Panc1 (cell line): ENCODE measurements around the gene RGS12. TPM values are rescaled to one million over a fixed set of nuclear protein-coding genes. Genes with fewer than 3 reads are reported as not detected.

Experiments used
- ATAC-seq: fragments of 200-7000 bp; cut with Tn5 transposase; 2 replicates; pipeline ENCODE4 v1.9.1; 2020; ENCODE audit warnings: mild to moderate bottlenecking, moderate library complexity
- BruUV-seq: library from RNA; stranded (reverse); fragments of 400-500 nt; replicated peaks from 2 replicates; lab custom pipeline; 2021; lab: Mats Ljungman, UMichigan
- CTCF ChIA-PET: fragments of 300-600 bp; sonication (Branson Sonifier 250); formaldehyde crosslinking; loops from one replicate; lab custom pipeline; 2022; ENCODE audit warnings: antibody characterized with exemption; lab: Charles Lee
- POLR2A ChIA-PET: fragments of 300-600 bp; sonication (Branson Sonifier 250); formaldehyde crosslinking; loops from one replicate; lab custom pipeline; 2022; ENCODE audit warnings: antibody characterized with exemption; lab: Charles Lee
- DNase-seq: peaks from one replicate; pipeline ENCODE4 v3.0.0-alpha.2; 2010; ENCODE audit warnings: low read depth, low spot score
- H3K27ac ChIP-seq: 2 replicates; pipeline ENCODE4 v1.5.1; 2011; ENCODE audit warnings: mild to moderate bottlenecking, low read length, inconsistent platforms
- H3K27me3 ChIP-seq: fragments of 200-500 bp; sonication (Bioruptor generic); 2 replicates; pipeline ENCODE4 v1.6.0; 2014; ENCODE audit warnings: low read length, inconsistent platforms; ENCODE audit not compliant: control insufficient read depth, insufficient read depth
- H3K36me3 ChIP-seq: fragments of 200-500 bp; sonication (Bioruptor generic); 2 replicates; pipeline ENCODE4 v1.5.1; 2014; ENCODE audit warnings: inconsistent platforms, mild to moderate bottlenecking, low read length, moderate library complexity; ENCODE audit not compliant: control insufficient read depth, insufficient read depth
- H3K4me1 ChIP-seq: 2 replicates; pipeline ENCODE4 v1.5.1; 2011; ENCODE audit warnings: inconsistent platforms, mild to moderate bottlenecking, low read length, moderate library complexity; ENCODE audit not compliant: control insufficient read depth, insufficient read depth
- H3K4me3 ChIP-seq, 2 experiments: 2 replicates each; pipeline ENCODE4 v1.5.1; 2011 to 2012; ENCODE audit warnings: low read depth in 2 of 2, low read length in 2 of 2, mild to moderate bottlenecking in 2 of 2, inconsistent platforms in 1 of 2, moderate library complexity in 1 of 2
- H3K9me3 ChIP-seq: fragments of 200-500 bp; sonication (Bioruptor generic); 2 replicates; pipeline ENCODE4 v1.5.1; 2014; ENCODE audit warnings: low read depth, mild to moderate bottlenecking, inconsistent platforms, low read length, moderate library complexity; ENCODE audit not compliant: control insufficient read depth, insufficient read depth
- POLR2AphosphoS5 ChIP-seq: IDR thresholded peaks from 2 replicates; pipeline ENCODE4 v1.6.1; 2012; ENCODE audit warnings: mild to moderate bottlenecking, low read depth, low read length, moderate library complexity
- REST ChIP-seq, 2 experiments: IDR thresholded peaks; 2 replicates each; pipeline ENCODE4 v1.6.1; 2011 to 2012; ENCODE audit warnings: low read depth in 2 of 2, control low read depth in 1 of 2, low read length in 1 of 2, mild to moderate bottlenecking in 1 of 2, moderate library complexity in 1 of 2; ENCODE audit not compliant: insufficient read depth in 1 of 2
- SIN3A ChIP-seq: IDR thresholded peaks from 2 replicates; pipeline ENCODE4 v1.6.1; 2012; ENCODE audit warnings: low read depth, mild to moderate bottlenecking, low read length, moderate library complexity, borderline replicate concordance; ENCODE audit not compliant: insufficient read depth
- TCF7L2 ChIP-seq: IDR thresholded peaks from 2 replicates; pipeline ENCODE4 v1.6.1; 2011; ENCODE audit warnings: mild to moderate bottlenecking, low read depth, low read length, inconsistent platforms
- in situ Hi-C: cut with HindIII; loops from 2 replicates; pipeline ENCODE4 v1.10.0; 2016; ENCODE audit warnings: low sequenced_read_pairs, low pct_unique_long_range_greater_than_20kb
- intact Hi-C: fragments of 100-400 bp; cut with micrococcal nuclease; formaldehyde crosslinking; loops from one replicate; pipeline ENCODE4 v1.10.0; 2022; ENCODE audit not compliant: unreplicated experiment
- total RNA-seq: library from RNA; stranded (reverse); gene quantifications from one replicate; pipeline ENCODE4 v1.2.1, GENCODE V29; 2021; ENCODE audit not compliant: unreplicated experiment
- TF ChIP-seq, protein P1 (sequence below): fragments of 450-650 bp; IDR thresholded peaks from 2 replicates; pipeline ENCODE4 v1.5.1; 2017; ENCODE audit warnings: mild to moderate bottlenecking

Gene RGS12
- total RNA-seq, 1 experiment from 2014 or later: 24.3 TPM

DNA sequence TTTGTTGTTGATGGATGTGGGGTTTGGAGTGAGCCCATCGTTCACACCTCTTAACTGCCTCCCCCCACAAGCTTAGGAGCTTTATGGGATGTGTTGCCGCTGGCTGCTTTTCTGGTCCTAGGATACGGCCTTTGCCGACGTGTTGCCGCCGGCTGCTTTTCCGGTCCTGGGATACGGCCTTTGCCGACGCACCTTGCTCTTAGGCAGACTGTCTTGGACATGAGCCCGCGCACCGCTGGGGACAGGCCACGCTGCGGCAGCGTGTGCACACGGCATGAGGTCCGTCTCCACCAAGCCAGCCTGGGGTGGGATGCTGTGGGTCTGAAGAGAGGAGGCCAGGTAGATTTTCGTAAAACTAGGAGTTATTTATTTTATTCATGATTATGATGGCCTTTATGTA is 14.2 kb downstream of the RGS12 start:
- ATAC-seq: no peak
- H3K4me1 ChIP-seq: no peaks in the 10 kb centered on the region
- TF ChIP-seq REST (IDR thresholded peaks at IDR 0.05; ENCODE audit: insufficient read depth in 1 of 2, low read depth in 2 of 2, low read length in 1 of 2) (no peak), POLR2AphosphoS5 (no peak), TCF7L2 (no peak), SIN3A (no peak)
- TF ChIP-seq, protein P1, sequence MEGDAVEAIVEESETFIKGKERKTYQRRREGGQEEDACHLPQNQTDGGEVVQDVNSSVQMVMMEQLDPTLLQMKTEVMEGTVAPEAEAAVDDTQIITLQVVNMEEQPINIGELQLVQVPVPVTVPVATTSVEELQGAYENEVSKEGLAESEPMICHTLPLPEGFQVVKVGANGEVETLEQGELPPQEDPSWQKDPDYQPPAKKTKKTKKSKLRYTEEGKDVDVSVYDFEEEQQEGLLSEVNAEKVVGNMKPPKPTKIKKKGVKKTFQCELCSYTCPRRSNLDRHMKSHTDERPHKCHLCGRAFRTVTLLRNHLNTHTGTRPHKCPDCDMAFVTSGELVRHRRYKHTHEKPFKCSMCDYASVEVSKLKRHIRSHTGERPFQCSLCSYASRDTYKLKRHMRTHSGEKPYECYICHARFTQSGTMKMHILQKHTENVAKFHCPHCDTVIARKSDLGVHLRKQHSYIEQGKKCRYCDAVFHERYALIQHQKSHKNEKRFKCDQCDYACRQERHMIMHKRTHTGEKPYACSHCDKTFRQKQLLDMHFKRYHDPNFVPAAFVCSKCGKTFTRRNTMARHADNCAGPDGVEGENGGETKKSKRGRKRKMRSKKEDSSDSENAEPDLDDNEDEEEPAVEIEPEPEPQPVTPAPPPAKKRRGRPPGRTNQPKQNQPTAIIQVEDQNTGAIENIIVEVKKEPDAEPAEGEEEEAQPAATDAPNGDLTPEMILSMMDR: no peak
- no peak overlapping the region for H3K4me3 ChIP-seq
- no peak for DNase-seq
- ChIA-PET POLR2A (no interaction called here), CTCF (no interaction called here)
- BruUV-seq: no TSS peak
- in situ Hi-C loops (no loop called here), intact Hi-C loops (no loop called here)
- no peaks in the 10 kb centered on the region for H3K36me3 ChIP-seq
- H3K9me3 ChIP-seq: no peaks in the 10 kb centered on the region
- H3K27ac ChIP-seq: no peak overlapping the region
- H3K27me3 ChIP-seq: no peaks in the 10 kb centered on the region

DNA sequence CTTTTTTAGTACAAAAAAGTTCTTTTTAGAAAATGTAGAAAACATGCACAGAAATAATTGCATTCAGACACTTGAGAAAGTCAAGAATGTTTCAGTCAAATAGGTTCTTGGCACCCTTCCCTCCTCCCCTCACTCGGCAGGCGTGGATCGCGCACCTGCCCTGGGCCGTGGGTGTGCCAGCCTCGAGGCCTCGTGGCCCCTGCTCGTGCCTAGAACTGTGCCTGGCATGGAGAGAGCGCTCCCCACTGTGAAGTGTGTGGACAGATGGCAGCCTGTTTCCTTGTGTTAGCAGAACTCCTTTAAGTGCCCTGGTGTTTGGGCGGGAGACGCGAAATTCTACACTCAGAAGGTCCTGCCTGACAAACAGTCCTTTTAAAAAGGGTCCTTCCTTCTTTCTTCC is 14.7 kb downstream of the RGS12 start:
- POLR2A ChIA-PET: no interaction called here
- Histone ChIP-seq H3K27ac (no peak overlapping the region), H3K4me3 (no peak overlapping the region), H3K36me3 (no peaks in the 10 kb centered on the region), H3K4me1 (no peaks in the 10 kb centered on the region), H3K9me3 (no peaks in the 10 kb centered on the region), H3K27me3 (no peaks in the 10 kb centered on the region)
- in situ Hi-C loops (no loop called here), intact Hi-C loops (no loop called here)
- no peak for TF ChIP-seq REST (IDR thresholded peaks at IDR 0.05; ENCODE audit: insufficient read depth in 1 of 2, low read depth in 2 of 2, low read length in 1 of 2)
- no peak for TF ChIP-seq SIN3A
- TF ChIP-seq, protein P1: no peak
- TF ChIP-seq POLR2AphosphoS5: no peak
- TF ChIP-seq TCF7L2: no peak
- CTCF ChIA-PET: no interaction called here
- no TSS peak for BruUV-seq
- ATAC-seq (no peak), DNase-seq (no peak)
